K562 (cell line): ENCODE data around the gene CNOT10. TPM values are rescaled to one million over a fixed set of nuclear protein-coding genes. Genes with fewer than 3 reads are reported as not detected.

Experiments used
- ARID1B ChIP-seq: fragments of 450-650 bp; IDR thresholded peaks from 2 replicates; pipeline ENCODE4 v1.6.1; 2016; ENCODE audit warnings: antibody characterized with exemption, mild to moderate bottlenecking, inconsistent platforms
- E2F5 ChIP-seq: sonication (generic); formaldehyde crosslinking; IDR thresholded peaks from 2 replicates; pipeline ENCODE4 v1.8.0; 2022; ENCODE audit warnings: mild to moderate bottlenecking, missing genetic modification reagents
- ERF ChIP-seq: fragments of 450-650 bp; formaldehyde crosslinking; IDR thresholded peaks from 2 replicates; pipeline ENCODE4 v1.4.0; 2020; ENCODE audit warnings: mild to moderate bottlenecking, mixed read lengths
- ETV6 ChIP-seq, 3 experiments: fragments of 150-350 bp in 1 of 3; sonication (generic) in 1 of 3; formaldehyde crosslinking in 1 of 3; IDR thresholded peaks; 2 replicates each; pipeline versions ENCODE4 v1.6.1 to v1.8.0; 2014 to 2022; ENCODE audit warnings: borderline replicate concordance in 2 of 3, low read depth in 2 of 3, antibody characterized with exemption in 1 of 3, low read length in 1 of 3, mild to moderate bottlenecking in 1 of 3, missing genetic modification reagents in 1 of 3
- HOXB6 ChIP-seq: fragments of 250-450 bp; sonication (Bioruptor Pico); IDR thresholded peaks from 2 replicates; pipeline ENCODE4 v1.5.1; 2022; ENCODE audit warnings: mild to moderate bottlenecking, borderline replicate concordance
- NR3C1 ChIP-seq: sonication (generic); formaldehyde crosslinking; IDR thresholded peaks from 2 replicates; pipeline ENCODE4 v1.8.1; 2022; ENCODE audit warnings: missing genetic modification reagents
- PHF20 ChIP-seq: fragments of 450-650 bp; IDR thresholded peaks from 2 replicates; pipeline ENCODE4 v1.6.1; 2018; ENCODE audit not compliant: partially characterized antibody
- RBM25 ChIP-seq: fragments of 200-400 bp; formaldehyde crosslinking; IDR thresholded peaks from 2 replicates; pipeline ENCODE4 v1.6.1; 2018; ENCODE audit warnings: low read length, low read depth, moderate library complexity; ENCODE audit not compliant: severe bottlenecking
- RUNX1 ChIP-seq: sonication (generic); IDR thresholded peaks from 2 replicates; pipeline ENCODE4 v1.6.1; 2016; ENCODE audit warnings: antibody characterized with exemption, low read depth
- SAFB ChIP-seq: fragments of 200-400 bp; formaldehyde crosslinking; IDR thresholded peaks from 2 replicates; pipeline ENCODE4 v1.6.1; 2017; ENCODE audit warnings: low read depth, low read length, borderline replicate concordance
- TBL1XR1 ChIP-seq, 2 experiments: IDR thresholded peaks; 2 replicates each; pipeline ENCODE4 v1.6.1; 2012; ENCODE audit warnings: improper control_type of control experiment in 2 of 2, low read length in 2 of 2, mild to moderate bottlenecking in 1 of 2
- ZBTB8A ChIP-seq: fragments of 450-650 bp; IDR thresholded peaks from 2 replicates; pipeline ENCODE4 v1.6.1; 2018; ENCODE audit warnings: mild to moderate bottlenecking, moderate library complexity; ENCODE audit not compliant: partially characterized antibody
- ZKSCAN8 ChIP-seq: fragments of 200-800 bp; sonication (Bioruptor generic); IDR thresholded peaks from 2 replicates; pipeline ENCODE4 v1.6.1; 2016; ENCODE audit warnings: missing genetic modification characterization, missing compliant biosample characterization
- ZNF316 ChIP-seq: fragments of 450-650 bp; IDR thresholded peaks from 2 replicates; pipeline ENCODE4 v1.6.1; 2016
- ZNF324 ChIP-seq: fragments of 250-450 bp; sonication (Bioruptor Pico); IDR thresholded peaks from 2 replicates; pipeline ENCODE4 v1.4.0; 2020; ENCODE audit warnings: mild to moderate bottlenecking
- ZNF398 ChIP-seq: fragments of 250-450 bp; sonication (Bioruptor Pico); IDR thresholded peaks from 2 replicates; pipeline ENCODE4 v1.8.0; 2021; ENCODE audit warnings: moderate library complexity, mild to moderate bottlenecking, inconsistent platforms
- ZNF584 ChIP-seq: fragments of 200-800 bp; sonication (Bioruptor generic); IDR thresholded peaks from 2 replicates; pipeline ENCODE4 v1.6.1; 2016; ENCODE audit warnings: low read depth, mild to moderate bottlenecking, missing genetic modification characterization, missing compliant biosample characterization
- ZNF766 ChIP-seq: fragments of 200-800 bp; sonication (Bioruptor generic); conservative IDR thresholded peaks from 2 replicates; pipeline ENCODE4 v1.6.1; 2016; ENCODE audit warnings: missing genetic modification characterization, missing compliant biosample characterization
- polyA plus RNA-seq, 8 experiments: library from polyadenylated mRNA; depleted of rRNA in 4 of 8; stranded (reverse) in 5 of 8; unstranded in 3 of 8; fragments of >200 nt; fragmentation: Nextera tagmentation in 2 of 8; fragmentation: Illumina TruSeq in 1 of 8; extraction: Ambion mirVana in 2 of 8; extraction: Trizol in 1 of 8; gene quantifications; 2 replicates each; pipeline versions ENCODE4 v1.2.1 to v1.2.3, GENCODE V29; 2011 to 2014; ENCODE audit warnings: inconsistent platforms in 1 of 8, missing spikeins in 1 of 8
- total RNA-seq, 7 experiments: library from RNA; depleted of rRNA in 6 of 7; stranded (reverse); fragments of >200 nt in 6 of 7; fragmentation: Illumina TruSeq in 2 of 7; extraction: Trizol in 2 of 7; gene quantifications; 2 replicates each; pipeline versions ENCODE4 v1.2.1 to v1.2.3, GENCODE V29; 2011 to 2021; ENCODE audit warnings: low replicate concordance in 1 of 7
- TF ChIP-seq, protein P1 (sequence below): sonication (generic); formaldehyde crosslinking; IDR thresholded peaks from 2 replicates; pipeline ENCODE4 v1.8.0; 2022; ENCODE audit warnings: missing genetic modification reagents, mild to moderate bottlenecking, borderline replicate concordance
- TF ChIP-seq, protein P2 (sequence below): fragments of 250-450 bp; sonication (Bioruptor Pico); IDR thresholded peaks from 2 replicates; pipeline ENCODE4 v1.4.0; 2020; ENCODE audit warnings: mild to moderate bottlenecking, moderate library complexity

Gene CNOT10
- total and polyA plus RNA-seq, 9 of the 15 experiments (the other 6 are each of a cell fraction or from before 2014, with no cell fraction given), result 35.7 to 114 (median 81.9) TPM

- TF ChIP-seq ETV6 (IDR thresholded peaks at IDR 0.05; ENCODE audit: borderline replicate concordance in 1 of 2, low read depth in 2 of 2, low read length in 1 of 2) (no peak; a peak in 1 of 4 replicates), ETV6 (CRISPR knock-in tag; IDR thresholded peaks at IDR 0.05; ENCODE audit: borderline replicate concordance) (no peak), PHF20 (no peak), HOXB6 (no peak), TBL1XR1 (IDR thresholded peaks at IDR 0.05; ENCODE audit: low read length in 2 of 2) (peak in 1 of 2 experiments; percentile 68; a peak in 3 of 4 replicates), NR3C1 (CRISPR knock-in tag) (no peak), RBM25 (no peak), ARID1B (peak; percentile 95), RUNX1 (no peak), ZKSCAN8 (CRISPR knock-in tag) (no peak), SAFB (no peak), ZNF766 (CRISPR knock-in tag) (0 out of 2 replicates have a peak, but pooled peaks have one; percentile 8), ZNF316 (peak; percentile 75), ERF (CRISPR knock-in tag) (no peak), ZNF324 (no peak), E2F5 (CRISPR knock-in tag) (no peak), ZNF398 (CRISPR knock-in tag) (no peak), ZBTB8A (no peak), ZNF584 (CRISPR knock-in tag) (no peak)
- TF ChIP-seq, protein P1, sequence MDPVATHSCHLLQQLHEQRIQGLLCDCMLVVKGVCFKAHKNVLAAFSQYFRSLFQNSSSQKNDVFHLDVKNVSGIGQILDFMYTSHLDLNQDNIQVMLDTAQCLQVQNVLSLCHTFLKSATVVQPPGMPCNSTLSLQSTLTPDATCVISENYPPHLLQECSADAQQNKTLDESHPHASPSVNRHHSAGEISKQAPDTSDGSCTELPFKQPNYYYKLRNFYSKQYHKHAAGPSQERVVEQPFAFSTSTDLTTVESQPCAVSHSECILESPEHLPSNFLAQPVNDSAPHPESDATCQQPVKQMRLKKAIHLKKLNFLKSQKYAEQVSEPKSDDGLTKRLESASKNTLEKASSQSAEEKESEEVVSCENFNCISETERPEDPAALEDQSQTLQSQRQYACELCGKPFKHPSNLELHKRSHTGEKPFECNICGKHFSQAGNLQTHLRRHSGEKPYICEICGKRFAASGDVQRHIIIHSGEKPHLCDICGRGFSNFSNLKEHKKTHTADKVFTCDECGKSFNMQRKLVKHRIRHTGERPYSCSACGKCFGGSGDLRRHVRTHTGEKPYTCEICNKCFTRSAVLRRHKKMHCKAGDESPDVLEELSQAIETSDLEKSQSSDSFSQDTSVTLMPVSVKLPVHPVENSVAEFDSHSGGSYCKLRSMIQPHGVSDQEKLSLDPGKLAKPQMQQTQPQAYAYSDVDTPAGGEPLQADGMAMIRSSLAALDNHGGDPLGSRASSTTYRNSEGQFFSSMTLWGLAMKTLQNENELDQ, result no peak
- TF ChIP-seq, protein P2, sequence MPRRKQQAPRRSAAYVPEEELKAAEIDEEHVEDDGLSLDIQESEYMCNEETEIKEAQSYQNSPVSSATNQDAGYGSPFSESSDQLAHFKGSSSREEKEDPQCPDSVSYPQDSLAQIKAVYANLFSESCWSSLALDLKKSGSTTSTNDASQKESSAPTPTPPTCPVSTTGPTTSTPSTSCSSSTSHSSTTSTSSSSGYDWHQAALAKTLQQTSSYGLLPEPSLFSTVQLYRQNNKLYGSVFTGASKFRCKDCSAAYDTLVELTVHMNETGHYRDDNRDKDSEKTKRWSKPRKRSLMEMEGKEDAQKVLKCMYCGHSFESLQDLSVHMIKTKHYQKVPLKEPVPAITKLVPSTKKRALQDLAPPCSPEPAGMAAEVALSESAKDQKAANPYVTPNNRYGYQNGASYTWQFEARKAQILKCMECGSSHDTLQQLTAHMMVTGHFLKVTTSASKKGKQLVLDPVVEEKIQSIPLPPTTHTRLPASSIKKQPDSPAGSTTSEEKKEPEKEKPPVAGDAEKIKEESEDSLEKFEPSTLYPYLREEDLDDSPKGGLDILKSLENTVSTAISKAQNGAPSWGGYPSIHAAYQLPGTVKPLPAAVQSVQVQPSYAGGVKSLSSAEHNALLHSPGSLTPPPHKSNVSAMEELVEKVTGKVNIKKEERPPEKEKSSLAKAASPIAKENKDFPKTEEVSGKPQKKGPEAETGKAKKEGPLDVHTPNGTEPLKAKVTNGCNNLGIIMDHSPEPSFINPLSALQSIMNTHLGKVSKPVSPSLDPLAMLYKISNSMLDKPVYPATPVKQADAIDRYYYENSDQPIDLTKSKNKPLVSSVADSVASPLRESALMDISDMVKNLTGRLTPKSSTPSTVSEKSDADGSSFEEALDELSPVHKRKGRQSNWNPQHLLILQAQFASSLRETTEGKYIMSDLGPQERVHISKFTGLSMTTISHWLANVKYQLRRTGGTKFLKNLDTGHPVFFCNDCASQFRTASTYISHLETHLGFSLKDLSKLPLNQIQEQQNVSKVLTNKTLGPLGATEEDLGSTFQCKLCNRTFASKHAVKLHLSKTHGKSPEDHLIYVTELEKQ, result no peak
Measured at GRCh38 chr3:32708672-32709283, 23.8 kb downstream of the CNOT10 start (continued).
